Effector memory CD8-positive, alpha-beta T cell (primary cell): ENCODE measurements around the gene MAPT.

Experiments used
- ATAC-seq: fragments of 150-1000 bp; cut with Tn5 transposase; replicated peaks from 2 replicates; pipeline ENCODE4 v1.10.0; 2021; ENCODE audit warnings: mild to moderate bottlenecking, moderate library complexity
- DNase-seq, 3 experiments: peaks; one replicate each; pipeline ENCODE4 v3.0.0; 2021
- H3K27ac Mint-ChIP-seq, 2 donors: one replicate each; pipeline ENCODE4 v1.8.0; 2022; ENCODE audit warnings: mild to moderate bottlenecking in 2 of 2, mixed read lengths in 2 of 2, moderate library complexity in 2 of 2
- H3K27me3 Mint-ChIP-seq, 2 donors: one replicate each; pipeline ENCODE4 v1.8.0; 2022; ENCODE audit warnings: mixed read lengths in 2 of 2
- H3K36me3 Mint-ChIP-seq: one replicate; pipeline ENCODE4 v1.8.0; 2022; ENCODE audit warnings: mild to moderate bottlenecking, moderate library complexity, mixed read lengths; ENCODE audit not compliant: insufficient read depth
- H3K4me1 Mint-ChIP-seq, 2 donors: one replicate each; pipeline ENCODE4 v1.8.0; 2022; ENCODE audit warnings: low read depth in 2 of 2, mixed read lengths in 2 of 2
- H3K4me3 Mint-ChIP-seq, 2 donors: one replicate each; pipeline ENCODE4 v1.8.0; 2022; ENCODE audit warnings: mild to moderate bottlenecking in 2 of 2, mixed read lengths in 2 of 2, moderate library complexity in 2 of 2
- H3K9me3 Mint-ChIP-seq, 2 donors: one replicate each; pipeline ENCODE4 v1.8.0; 2022; ENCODE audit warnings: mixed read lengths in 2 of 2

Gene MAPT

DNA sequence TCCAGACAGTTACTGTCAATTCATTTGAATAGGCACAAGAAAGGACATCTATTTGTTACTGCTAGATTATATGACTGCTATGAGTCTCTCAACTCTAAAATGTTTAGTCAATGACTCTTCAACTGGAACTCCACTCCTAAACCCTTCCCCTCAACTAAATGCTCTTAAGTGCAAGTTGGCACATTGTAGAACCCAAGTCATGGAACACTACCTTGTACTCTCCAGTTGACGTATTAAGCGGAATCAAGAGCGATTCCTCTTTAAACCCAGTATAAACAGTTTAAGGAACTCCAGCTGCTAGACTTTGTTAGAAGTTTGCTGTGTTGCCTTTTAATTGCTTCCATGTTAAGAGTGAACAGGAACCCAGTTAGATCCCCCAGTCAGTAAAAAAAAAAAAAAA, 149.3 kb downstream of the MAPT start:
- no peaks in the 10 kb centered on the region for H3K27me3 Mint-ChIP-seq
- H3K27ac Mint-ChIP-seq, result peak overlapping the region in 1 of 2 donors; percentile 44
- ATAC-seq, result no peak
- H3K4me3 Mint-ChIP-seq, result no peak overlapping the region
- H3K36me3 Mint-ChIP-seq, result peaks cover 74% of the 10 kb centered on the region
- peaks cover 4 to 23% of the 10 kb centered on the region in 2 donors for H3K4me1 Mint-ChIP-seq
- H3K9me3 Mint-ChIP-seq, result no peaks in the 10 kb centered on the region
- DNase-seq, result no peak

DNA sequence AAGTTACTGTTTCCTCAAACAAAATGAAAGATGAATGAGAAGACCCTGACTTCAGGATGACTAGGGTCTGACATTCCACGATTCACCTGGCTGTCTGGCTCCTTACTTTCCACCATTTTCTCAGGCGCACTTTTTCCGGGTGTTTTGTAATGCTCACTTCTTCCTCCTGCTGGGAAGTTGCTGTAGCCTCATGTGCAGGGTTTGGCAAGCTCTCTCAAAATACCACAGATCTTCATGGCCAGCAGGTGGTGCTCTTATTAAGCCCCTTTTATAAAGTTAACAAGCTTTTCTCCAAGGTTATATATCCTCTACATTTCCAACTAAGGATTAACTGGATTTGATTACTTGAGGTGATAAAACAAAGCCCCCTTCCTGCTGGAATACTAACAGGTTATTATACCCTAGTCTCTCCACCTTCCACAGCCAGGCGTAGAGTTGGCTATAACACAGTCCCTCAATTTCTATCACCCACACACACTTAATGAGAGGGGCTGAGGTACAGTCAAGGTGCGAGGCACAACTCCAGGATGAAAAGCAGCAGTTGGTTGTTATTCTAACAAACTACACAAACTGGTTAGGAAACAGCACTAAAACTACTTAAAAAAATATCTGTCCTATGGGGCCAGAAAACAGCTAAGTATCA, 150.1 kb downstream of the MAPT start:
- DNase-seq (peak; percentile 37 to 54 (median 42)), ATAC-seq (peak; percentile 61)
- no peaks in the 10 kb centered on the region for H3K27me3 Mint-ChIP-seq
- no peaks in the 10 kb centered on the region for H3K9me3 Mint-ChIP-seq
- no peak overlapping the region for H3K4me3 Mint-ChIP-seq
- peak overlapping the region; percentile 68 to 78 for H3K27ac Mint-ChIP-seq
- peaks cover 4 to 23% of the 10 kb centered on the region in 2 donors for H3K4me1 Mint-ChIP-seq
- peaks cover 76% of the 10 kb centered on the region for H3K36me3 Mint-ChIP-seq

DNA sequence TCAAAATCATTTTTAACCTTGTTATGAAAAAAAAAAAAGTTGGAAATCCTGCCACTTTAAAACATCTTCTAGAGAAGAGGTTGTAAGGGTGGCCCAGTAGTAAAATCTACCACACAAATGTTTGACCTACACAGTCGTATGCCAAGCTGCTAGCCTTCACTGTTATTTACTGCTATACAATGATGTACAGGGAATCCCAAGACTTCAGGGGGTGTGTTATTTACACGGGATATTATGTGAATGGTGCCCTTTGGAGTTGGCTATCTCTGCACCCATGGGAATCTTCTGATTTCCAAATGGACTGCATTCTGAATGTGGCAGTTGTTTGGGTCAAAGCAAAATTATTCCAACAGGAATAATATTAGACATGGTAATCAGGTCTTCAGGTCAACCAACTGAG, 150.6 kb downstream of the MAPT start:
- no peak for DNase-seq
- Mint-ChIP-seq H3K4me1 (peaks cover 4 to 23% of the 10 kb centered on the region in 2 donors), H3K4me3 (no peak overlapping the region), H3K27me3 (no peaks in the 10 kb centered on the region), H3K36me3 (peaks cover 76% of the 10 kb centered on the region), H3K9me3 (no peaks in the 10 kb centered on the region), H3K27ac (peak overlapping the region; percentile 68 to 78)
- no peak for ATAC-seq

DNA sequence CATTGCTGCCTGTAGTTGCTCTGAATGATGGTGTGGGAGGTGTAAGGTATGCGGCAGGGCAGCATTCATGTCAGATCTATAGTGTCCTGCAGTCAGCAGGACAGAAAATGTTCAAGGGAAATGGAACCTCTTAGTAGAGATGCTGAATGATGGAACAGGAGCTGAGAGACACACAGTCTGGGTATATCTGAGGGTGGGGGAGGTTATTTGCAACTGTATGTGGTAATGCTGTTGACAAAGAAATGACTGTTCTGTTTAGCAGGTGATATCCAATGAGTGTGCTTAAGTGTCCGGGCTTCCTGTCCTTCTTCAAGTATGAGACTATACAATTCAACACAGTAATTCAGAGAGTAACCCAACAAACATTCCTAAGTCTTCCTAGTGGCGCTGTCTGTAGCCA, 151.3 kb downstream of the MAPT start:
- peaks cover 4 to 19% of the 10 kb centered on the region in 2 donors for H3K4me1 Mint-ChIP-seq
- no peak overlapping the region for H3K4me3 Mint-ChIP-seq
- no peaks in the 10 kb centered on the region for H3K9me3 Mint-ChIP-seq
- DNase-seq (no peak), ATAC-seq (no peak)
- no peaks in the 10 kb centered on the region for H3K27me3 Mint-ChIP-seq
- H3K27ac Mint-ChIP-seq, result peak overlapping the region; percentile 19 to 78
- peaks cover 80% of the 10 kb centered on the region for H3K36me3 Mint-ChIP-seq

DNA sequence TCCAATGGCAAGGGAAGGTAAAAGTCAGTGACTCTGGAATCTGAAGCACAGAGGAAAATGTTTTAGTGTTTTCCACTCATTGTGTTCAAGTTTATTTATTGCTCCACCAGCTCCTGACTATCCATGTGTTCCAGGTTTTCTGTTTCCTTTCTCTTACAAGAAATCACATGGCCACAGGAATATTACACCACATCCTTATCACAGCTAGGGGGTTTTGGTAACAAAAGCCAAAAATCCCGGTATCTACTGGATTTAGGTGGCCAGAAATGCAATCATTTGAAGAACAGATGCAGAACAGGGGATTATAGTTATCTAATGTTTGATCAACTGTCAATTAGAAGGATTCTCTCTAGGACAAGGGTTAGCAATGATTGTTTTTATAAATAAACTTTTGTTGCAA, 152.6 kb downstream of the MAPT start:
- no peaks in the 10 kb centered on the region for H3K9me3 Mint-ChIP-seq
- peaks cover 11 to 28% of the 10 kb centered on the region in 2 donors for H3K4me1 Mint-ChIP-seq
- H3K27ac Mint-ChIP-seq, result peak overlapping the region in 1 of 2 donors; percentile 68
- H3K4me3 Mint-ChIP-seq, result no peak overlapping the region
- no peak for ATAC-seq
- H3K27me3 Mint-ChIP-seq, result no peaks in the 10 kb centered on the region
- H3K36me3 Mint-ChIP-seq, result peaks cover 80% of the 10 kb centered on the region
- no peak for DNase-seq

DNA sequence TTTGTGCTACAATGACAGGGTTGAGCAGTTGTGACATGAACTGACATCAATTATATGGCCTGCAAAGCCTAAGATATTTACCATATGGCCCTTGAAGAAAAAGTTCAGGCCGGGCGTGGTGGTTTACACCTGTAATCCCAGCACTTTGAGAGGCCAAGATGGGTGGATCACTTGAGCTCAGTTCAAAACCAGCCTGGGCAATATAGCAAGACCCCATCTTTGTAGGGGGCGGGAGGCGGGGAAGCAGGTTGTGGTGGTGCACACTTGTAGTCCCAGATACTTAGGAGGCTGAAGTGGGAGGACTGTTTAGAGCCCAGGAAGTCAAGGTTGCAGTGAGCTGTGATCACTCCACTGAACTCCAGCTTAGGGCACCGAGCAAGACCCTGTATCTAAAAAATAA, 153.0 kb downstream of the MAPT start:
- ATAC-seq (no peak), DNase-seq (no peak)
- Mint-ChIP-seq H3K36me3 (peaks cover 77% of the 10 kb centered on the region), H3K27ac (peak overlapping the region in 1 of 2 donors; percentile 68), H3K27me3 (no peaks in the 10 kb centered on the region), H3K4me1 (peaks cover 13 to 32% of the 10 kb centered on the region in 2 donors), H3K4me3 (no peak overlapping the region), H3K9me3 (no peaks in the 10 kb centered on the region)

DNA sequence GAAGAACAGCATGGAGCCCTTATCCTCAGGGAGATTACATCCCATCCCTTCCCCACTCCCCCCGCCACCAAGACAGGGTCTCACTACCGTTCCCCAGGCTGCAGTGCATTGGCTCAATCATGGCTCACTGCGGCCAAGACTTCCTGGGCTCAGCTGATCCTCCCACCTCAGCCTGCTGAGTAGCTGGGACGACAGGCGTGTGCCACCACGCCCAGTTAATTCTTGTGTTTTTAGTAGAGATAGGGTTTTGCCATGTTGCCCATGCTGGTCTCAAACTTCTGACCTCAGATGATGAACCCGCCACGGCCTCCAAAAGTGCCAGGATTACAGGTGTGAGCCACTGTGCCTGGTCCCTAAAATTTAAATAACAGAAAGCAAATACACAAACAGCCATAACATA, 153.5 kb downstream of the MAPT start:
- H3K4me3 Mint-ChIP-seq, result no peak overlapping the region
- peaks cover 77% of the 10 kb centered on the region for H3K36me3 Mint-ChIP-seq
- H3K9me3 Mint-ChIP-seq, result no peaks in the 10 kb centered on the region
- DNase-seq, result no peak
- H3K4me1 Mint-ChIP-seq, result peaks cover 13 to 33% of the 10 kb centered on the region in 2 donors
- no peak for ATAC-seq
- H3K27ac Mint-ChIP-seq, result peak overlapping the region in 1 of 2 donors; percentile 68
- no peaks in the 10 kb centered on the region for H3K27me3 Mint-ChIP-seq

DNA sequence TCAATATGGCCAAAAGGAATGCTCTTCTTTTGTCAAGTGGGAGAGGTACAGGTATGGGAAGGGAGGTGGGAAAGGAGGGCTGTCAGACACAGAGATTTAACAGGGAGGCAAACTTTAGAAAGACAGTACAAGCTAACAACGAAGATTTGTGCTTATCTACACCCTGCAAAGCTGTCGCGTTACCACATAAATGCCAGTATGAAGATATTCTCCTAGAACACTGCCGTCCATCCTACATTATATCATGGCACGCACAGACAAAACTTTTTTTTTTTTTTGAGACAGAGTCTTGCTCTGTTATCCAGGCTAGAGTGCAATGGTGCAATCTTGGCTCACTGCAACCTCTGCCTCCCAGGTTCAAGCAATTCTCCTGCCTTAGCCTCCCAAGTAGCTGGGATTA, 155.3 kb downstream of the MAPT start:
- ATAC-seq (no peak), DNase-seq (no peak)
- H3K4me1 Mint-ChIP-seq, result peaks cover 12 to 30% of the 10 kb centered on the region in 2 donors
- H3K9me3 Mint-ChIP-seq, result no peaks in the 10 kb centered on the region
- no peak overlapping the region for H3K4me3 Mint-ChIP-seq
- H3K27ac Mint-ChIP-seq, result no peak overlapping the region
- no peaks in the 10 kb centered on the region for H3K27me3 Mint-ChIP-seq
- H3K36me3 Mint-ChIP-seq, result peaks cover 71% of the 10 kb centered on the region

DNA sequence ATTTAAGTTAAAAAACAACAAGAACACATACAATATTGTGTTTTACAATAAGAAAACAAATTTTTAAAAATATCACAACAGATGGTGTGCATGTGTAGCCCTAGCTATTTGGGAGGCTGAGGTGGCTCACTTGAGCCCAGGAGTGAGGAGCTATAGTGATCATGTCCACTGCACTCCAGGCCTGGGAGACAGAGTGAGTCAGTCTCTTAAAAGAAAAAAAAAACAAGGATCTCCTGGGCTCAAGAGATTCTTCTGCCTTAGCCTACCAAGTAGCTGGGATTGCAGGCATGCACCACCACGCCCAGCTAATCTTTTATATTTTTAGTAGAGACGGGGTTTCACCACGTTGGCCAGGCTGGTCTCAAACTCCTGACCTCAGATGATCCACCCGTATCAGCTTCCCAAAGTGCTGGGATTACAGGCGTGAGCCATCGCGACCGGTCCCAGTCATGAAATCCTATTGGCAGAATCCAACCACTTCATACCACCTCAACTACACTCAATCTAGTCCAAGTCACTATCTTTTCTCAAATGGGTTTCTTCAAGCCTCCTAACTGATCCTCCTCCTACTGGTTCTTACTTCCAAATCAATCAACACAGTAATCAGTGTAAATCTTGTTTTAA, 159.7 kb downstream of the MAPT start:
- Mint-ChIP-seq H3K36me3 (peaks cover 49% of the 10 kb centered on the region), H3K9me3 (no peaks in the 10 kb centered on the region), H3K4me1 (peaks cover 20 to 45% of the 10 kb centered on the region in 2 donors), H3K27me3 (no peaks in the 10 kb centered on the region), H3K27ac (no peak overlapping the region), H3K4me3 (no peak overlapping the region)
- DNase-seq (no peak), ATAC-seq (no peak)

DNA sequence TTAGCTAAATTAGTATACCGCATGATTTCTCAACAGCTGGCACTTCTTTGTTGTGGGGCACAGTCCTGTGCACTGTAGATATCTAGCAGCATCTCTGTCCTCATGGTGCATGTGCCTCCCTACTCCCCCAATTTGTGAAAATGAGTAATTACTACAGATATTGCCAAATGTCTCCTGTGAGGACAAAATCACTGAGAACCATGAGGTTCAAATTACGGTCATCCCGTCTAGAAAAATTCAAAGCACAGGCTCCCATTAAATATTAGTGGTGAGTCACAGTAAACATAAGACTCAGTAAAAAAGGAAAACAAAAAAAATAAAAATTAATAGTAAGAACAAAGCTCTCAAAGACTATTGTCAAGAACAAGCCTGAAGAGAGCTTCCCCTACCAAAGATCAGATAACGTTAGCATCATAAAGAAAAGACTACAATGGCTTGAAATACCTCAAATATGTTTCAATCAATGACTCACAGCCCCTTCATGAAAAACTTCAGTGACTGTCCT, 162.5 kb downstream of the MAPT start:
- Mint-ChIP-seq H3K27me3 (no peaks in the 10 kb centered on the region), H3K4me1 (peaks cover 18 to 47% of the 10 kb centered on the region in 2 donors), H3K9me3 (no peaks in the 10 kb centered on the region), H3K4me3 (no peak overlapping the region), H3K36me3 (peaks cover 41% of the 10 kb centered on the region), H3K27ac (peak overlapping the region; percentile 68 to 72)
- peak; percentile 37 for ATAC-seq
- no peak for DNase-seq

DNA sequence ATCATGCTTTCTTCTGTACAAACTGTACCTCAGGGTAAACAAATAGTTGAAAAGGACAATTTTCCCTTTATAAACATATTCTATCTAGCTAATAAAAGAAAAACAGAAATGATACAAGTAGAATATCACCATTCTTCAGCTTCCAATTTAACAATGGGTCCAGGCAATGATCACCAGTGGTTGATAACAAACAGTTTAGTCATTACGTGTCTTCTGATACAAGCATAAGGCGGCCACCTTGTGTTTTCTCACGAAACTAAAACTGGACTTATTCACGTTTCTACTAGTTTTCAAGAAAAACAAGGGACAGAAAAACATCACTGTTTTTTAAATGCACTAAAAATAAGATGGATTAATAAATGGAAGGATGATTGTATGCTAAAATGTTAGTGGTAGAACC, 163.0 kb downstream of the MAPT start:
- DNase-seq, result no peak
- no peaks in the 10 kb centered on the region for H3K9me3 Mint-ChIP-seq
- H3K4me3 Mint-ChIP-seq, result no peak overlapping the region
- no peaks in the 10 kb centered on the region for H3K27me3 Mint-ChIP-seq
- peak overlapping the region; percentile 68 to 72 for H3K27ac Mint-ChIP-seq
- peaks cover 45% of the 10 kb centered on the region for H3K36me3 Mint-ChIP-seq
- H3K4me1 Mint-ChIP-seq, result peaks cover 15 to 42% of the 10 kb centered on the region in 2 donors
- no peak for ATAC-seq

DNA sequence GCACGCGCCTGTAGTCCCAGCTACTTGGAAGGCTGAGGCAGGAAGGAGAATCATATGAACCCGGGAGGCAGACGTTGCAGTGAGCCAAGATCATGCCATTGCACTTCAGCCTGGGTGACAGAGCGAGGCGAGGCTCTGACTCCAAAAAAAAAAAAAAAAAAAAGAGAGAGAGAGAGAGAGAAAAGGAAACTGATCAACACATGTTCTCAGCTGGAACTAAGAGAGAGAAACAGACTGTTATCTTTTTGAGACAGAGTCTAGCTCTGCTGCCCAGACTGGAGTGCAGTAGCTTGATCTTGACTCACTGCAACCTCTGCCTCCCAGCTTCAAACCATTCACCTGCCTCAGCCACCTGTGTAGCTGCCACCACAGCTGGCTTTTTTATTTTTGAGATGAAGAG, 165.1 kb downstream of the MAPT start:
- Mint-ChIP-seq H3K9me3 (no peaks in the 10 kb centered on the region), H3K36me3 (peaks cover 44% of the 10 kb centered on the region), H3K4me1 (peaks cover 17 to 40% of the 10 kb centered on the region in 2 donors), H3K27ac (peak overlapping the region in 1 of 2 donors; percentile 72), H3K4me3 (no peak overlapping the region), H3K27me3 (no peaks in the 10 kb centered on the region)
- ATAC-seq, result no peak
- no peak for DNase-seq

DNA sequence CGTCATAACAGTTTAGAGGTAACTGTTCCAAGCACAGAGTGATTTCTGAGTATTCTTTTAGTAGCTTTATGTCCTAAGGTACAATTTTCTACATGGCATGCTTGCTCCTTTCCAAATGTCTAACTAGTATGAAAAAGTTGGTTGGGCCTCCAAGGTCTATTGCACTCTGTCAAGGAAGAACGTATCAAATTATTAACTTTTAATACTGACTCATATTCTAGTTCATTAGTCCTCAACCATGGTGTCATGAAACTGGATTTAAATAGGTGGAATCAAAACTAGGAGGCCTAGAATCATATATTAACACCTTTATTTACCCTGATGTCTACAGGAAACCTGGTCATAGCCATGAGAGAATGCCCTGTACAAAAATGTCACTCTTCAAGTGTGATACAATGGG, 166.1 kb downstream of the MAPT start:
- ATAC-seq, result no peak
- Mint-ChIP-seq H3K9me3 (no peaks in the 10 kb centered on the region), H3K27me3 (no peaks in the 10 kb centered on the region), H3K4me1 (peaks cover 17 to 40% of the 10 kb centered on the region in 2 donors), H3K27ac (peak overlapping the region in 1 of 2 donors; percentile 72), H3K36me3 (peaks cover 45% of the 10 kb centered on the region), H3K4me3 (no peak overlapping the region)
- no peak for DNase-seq

DNA sequence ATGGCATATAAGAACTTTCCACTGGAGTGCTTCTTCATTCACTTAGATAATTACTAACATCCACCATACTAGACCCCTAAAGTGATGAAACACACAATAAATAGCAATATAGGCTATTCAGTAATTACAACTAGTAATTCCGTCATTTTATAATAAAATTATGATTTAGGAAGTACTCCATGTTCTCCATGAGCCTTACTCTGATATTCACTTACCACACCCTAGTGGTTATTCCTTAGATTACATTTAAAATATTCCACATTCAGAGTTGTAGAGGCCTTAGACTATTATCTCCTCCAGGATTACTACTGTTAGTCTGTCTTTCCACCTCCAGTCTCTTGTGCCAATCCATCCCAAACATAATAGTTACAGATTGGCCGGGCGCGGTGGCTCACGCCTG, 167.1 kb downstream of the MAPT start:
- H3K4me1 Mint-ChIP-seq, result peaks cover 17 to 43% of the 10 kb centered on the region in 2 donors
- no peaks in the 10 kb centered on the region for H3K27me3 Mint-ChIP-seq
- peaks cover 52% of the 10 kb centered on the region for H3K36me3 Mint-ChIP-seq
- H3K4me3 Mint-ChIP-seq, result no peak overlapping the region
- no peaks in the 10 kb centered on the region for H3K9me3 Mint-ChIP-seq
- H3K27ac Mint-ChIP-seq, result no peak overlapping the region
- DNase-seq, result no peak
- no peak for ATAC-seq
